Loucy (cell line): ENCODE results near the gene TEX261.

Experiments used
- H2AFZ ChIP-seq: fragments of 200-600 bp; sonication (generic); 2 replicates; pipeline ENCODE4 v1.6.0; 2016; ENCODE audit warnings: antibody characterized with exemption, mild to moderate bottlenecking, low read length, moderate library complexity
- H3F3A ChIP-seq: fragments of 200-600 bp; 2 replicates; pipeline ENCODE4 v1.6.0; 2016; ENCODE audit warnings: antibody characterized with exemption, low read depth, mild to moderate bottlenecking
- H3K27me3 ChIP-seq: fragments of 200-600 bp; sonication (generic); 2 replicates; pipeline ENCODE4 v1.6.1; 2014; ENCODE audit warnings: low read length, mild to moderate bottlenecking; ENCODE audit not compliant: insufficient read depth, poor library complexity, severe bottlenecking
- H3K36me3 ChIP-seq: fragments of 200-600 bp; sonication (generic); 2 replicates; pipeline ENCODE4 v1.6.1; 2016; ENCODE audit warnings: low read length; ENCODE audit not compliant: insufficient read depth
- H3K4me1 ChIP-seq: fragments of 200-600 bp; sonication (generic); 2 replicates; pipeline ENCODE4 v1.5.1; 2014; ENCODE audit warnings: low read length, mild to moderate bottlenecking; ENCODE audit not compliant: insufficient read depth, poor library complexity, severe bottlenecking
- H3K4me2 ChIP-seq: fragments of 200-600 bp; sonication (generic); 2 replicates; pipeline ENCODE4 v1.6.0; 2014; ENCODE audit warnings: antibody characterized with exemption, low read length, low read depth, mild to moderate bottlenecking; ENCODE audit not compliant: poor library complexity, severe bottlenecking
- H3K4me3 ChIP-seq: fragments of 200-600 bp; sonication (generic); 2 replicates; pipeline ENCODE4 v1.5.1; 2014; ENCODE audit warnings: low read length, mild to moderate bottlenecking, mixed read lengths; ENCODE audit not compliant: poor library complexity, severe bottlenecking
- H3K79me2 ChIP-seq: fragments of 200-600 bp; sonication (generic); 2 replicates; pipeline ENCODE4 v1.6.1; 2014; ENCODE audit warnings: low read length; ENCODE audit not compliant: insufficient read depth
- H3K9ac ChIP-seq: fragments of 200-600 bp; sonication (generic); 2 replicates; pipeline ENCODE4 v1.6.0; 2014; ENCODE audit warnings: mild to moderate bottlenecking, low read depth, low read length, moderate library complexity; ENCODE audit not compliant: poor library complexity, severe bottlenecking
- H3K9me2 ChIP-seq: fragments of 200-600 bp; sonication (generic); replicated peaks from 2 replicates; pipeline ENCODE4 v1.6.1; 2016; ENCODE audit warnings: low read depth, low read length, mixed read lengths
- H3K9me3 ChIP-seq: fragments of 200-600 bp; sonication (generic); 2 replicates; pipeline ENCODE4 v1.6.1; 2014; ENCODE audit warnings: mild to moderate bottlenecking, antibody characterized with exemption, low read length, low read depth; ENCODE audit not compliant: insufficient read depth
- H4K20me1 ChIP-seq: fragments of 200-600 bp; sonication (generic); 2 replicates; pipeline ENCODE4 v1.6.0; 2014; ENCODE audit warnings: antibody characterized with exemption, low read length, mild to moderate bottlenecking; ENCODE audit not compliant: insufficient read depth, poor library complexity, severe bottlenecking
- EZH2phosphoT487 ChIP-seq: fragments of 200-600 bp; IDR thresholded peaks from 2 replicates; pipeline ENCODE4 v1.6.1; 2018; ENCODE audit warnings: antibody characterized with exemption, mild to moderate bottlenecking, moderate library complexity, borderline replicate concordance
- TF ChIP-seq, protein P1 (sequence below): fragments of 200-600 bp; sonication (generic); conservative IDR thresholded peaks from 2 replicates; pipeline ENCODE4 v1.5.1; 2014; ENCODE audit warnings: mild to moderate bottlenecking, antibody characterized with exemption, low read length

TEX261 gene

DNA sequence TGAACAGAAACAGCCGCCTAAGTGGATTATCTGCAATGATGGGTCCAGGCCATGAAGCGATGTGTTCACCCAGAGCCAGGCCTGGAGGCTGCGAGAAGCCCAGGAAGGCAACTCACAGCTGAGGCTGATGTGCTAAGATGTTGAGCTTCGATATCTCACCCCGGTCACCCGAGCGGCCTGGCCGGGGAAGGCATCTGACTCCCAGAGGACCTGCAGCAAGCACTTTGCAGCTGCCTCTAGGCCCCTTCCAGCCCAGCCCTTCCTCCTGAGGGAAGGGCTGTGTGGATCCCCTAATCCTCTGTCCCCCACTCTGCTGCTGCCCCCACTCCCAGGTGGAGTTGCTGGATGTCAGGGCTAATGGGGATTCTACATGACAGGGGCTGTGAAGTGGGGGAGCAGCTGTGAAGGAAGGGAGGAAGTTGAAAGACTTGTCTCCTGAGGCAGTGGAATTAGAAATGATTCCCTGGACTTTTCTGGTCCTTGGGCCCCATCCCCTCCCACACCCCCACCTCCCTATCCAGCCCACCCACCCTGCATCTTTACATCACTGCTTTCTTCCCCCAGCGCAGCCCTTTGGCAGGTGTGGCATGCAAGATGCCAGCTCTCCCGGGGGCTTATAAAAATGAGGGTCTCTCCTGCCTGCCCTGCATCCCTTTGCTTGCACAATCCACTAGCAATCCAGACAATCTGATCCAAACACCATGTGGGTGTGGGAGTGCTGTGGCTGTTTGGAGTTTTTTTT, 54.7 kb downstream of the TEX261 start:
- Histone ChIP-seq H3F3A (no peaks in the 10 kb centered on the region), H3K4me2 (no peak overlapping the region), H3K4me3 (no peak overlapping the region), H3K27me3 (no peaks in the 10 kb centered on the region), H3K9me3 (no peaks in the 10 kb centered on the region), H3K4me1 (no peaks in the 10 kb centered on the region), H4K20me1 (no peaks in the 10 kb centered on the region), H3K9ac (no peak overlapping the region), H3K36me3 (no peaks in the 10 kb centered on the region), H2AFZ (no peak overlapping the region), H3K79me2 (no peaks in the 10 kb centered on the region), H3K9me2 (no peaks in the 10 kb centered on the region)
- TF ChIP-seq, protein P1, sequence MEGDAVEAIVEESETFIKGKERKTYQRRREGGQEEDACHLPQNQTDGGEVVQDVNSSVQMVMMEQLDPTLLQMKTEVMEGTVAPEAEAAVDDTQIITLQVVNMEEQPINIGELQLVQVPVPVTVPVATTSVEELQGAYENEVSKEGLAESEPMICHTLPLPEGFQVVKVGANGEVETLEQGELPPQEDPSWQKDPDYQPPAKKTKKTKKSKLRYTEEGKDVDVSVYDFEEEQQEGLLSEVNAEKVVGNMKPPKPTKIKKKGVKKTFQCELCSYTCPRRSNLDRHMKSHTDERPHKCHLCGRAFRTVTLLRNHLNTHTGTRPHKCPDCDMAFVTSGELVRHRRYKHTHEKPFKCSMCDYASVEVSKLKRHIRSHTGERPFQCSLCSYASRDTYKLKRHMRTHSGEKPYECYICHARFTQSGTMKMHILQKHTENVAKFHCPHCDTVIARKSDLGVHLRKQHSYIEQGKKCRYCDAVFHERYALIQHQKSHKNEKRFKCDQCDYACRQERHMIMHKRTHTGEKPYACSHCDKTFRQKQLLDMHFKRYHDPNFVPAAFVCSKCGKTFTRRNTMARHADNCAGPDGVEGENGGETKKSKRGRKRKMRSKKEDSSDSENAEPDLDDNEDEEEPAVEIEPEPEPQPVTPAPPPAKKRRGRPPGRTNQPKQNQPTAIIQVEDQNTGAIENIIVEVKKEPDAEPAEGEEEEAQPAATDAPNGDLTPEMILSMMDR = no peak
- TF ChIP-seq EZH2phosphoT487 = no peak

DNA sequence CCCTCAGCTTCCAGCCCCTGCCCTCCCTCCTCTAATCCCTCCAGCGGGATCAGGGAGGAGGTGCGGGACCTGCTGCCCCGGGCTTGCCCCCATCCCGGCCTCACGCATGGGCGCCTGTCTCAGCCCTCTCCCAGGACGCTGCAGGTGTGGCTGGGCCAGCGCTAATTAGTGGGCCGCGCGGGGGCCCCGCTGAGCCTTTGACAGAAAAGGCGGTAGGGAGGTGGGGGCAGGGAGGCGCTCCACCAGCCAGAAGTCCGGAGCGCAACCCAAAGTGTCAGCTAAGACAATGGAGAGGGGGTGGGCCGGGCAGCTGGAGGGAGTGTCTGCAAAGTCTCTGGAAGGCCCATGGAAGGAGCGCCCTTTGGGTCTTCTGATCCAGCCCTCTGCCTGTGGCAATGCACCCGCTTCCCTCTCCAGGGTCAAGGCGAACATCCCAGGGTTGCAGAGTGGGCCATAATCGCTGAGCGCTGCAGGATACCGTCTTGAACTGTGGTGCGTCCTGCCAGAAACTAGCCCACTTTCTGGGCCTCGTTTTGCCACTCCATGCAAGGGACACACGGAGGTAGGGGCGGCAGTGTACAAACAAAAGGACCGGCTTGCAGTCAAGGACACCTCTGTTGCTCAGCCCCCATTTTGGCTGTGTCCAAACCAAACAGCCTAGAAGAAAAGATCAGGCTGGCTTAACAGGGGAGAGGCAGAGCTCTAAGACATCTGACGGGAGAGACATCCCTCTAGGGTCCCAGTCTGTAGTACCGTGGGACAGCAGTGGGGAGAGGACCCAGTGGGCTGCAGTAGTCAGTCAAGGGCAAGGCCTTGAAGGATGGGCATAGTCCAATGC, 55.5 kb downstream of the TEX261 start:
- Histone ChIP-seq H3K4me2 (no peak overlapping the region), H3K36me3 (no peaks in the 10 kb centered on the region), H3K9me3 (no peaks in the 10 kb centered on the region), H2AFZ (no peak overlapping the region), H4K20me1 (no peaks in the 10 kb centered on the region), H3K4me3 (no peak overlapping the region), H3K4me1 (no peaks in the 10 kb centered on the region), H3K9ac (no peak overlapping the region), H3K79me2 (no peaks in the 10 kb centered on the region), H3F3A (no peaks in the 10 kb centered on the region), H3K9me2 (no peaks in the 10 kb centered on the region), H3K27me3 (no peaks in the 10 kb centered on the region)
- no peak for TF ChIP-seq EZH2phosphoT487
- TF ChIP-seq, protein P1 = no peak

GRCh38 chr2:70938586-70938950, 56.1 kb downstream of the TEX261 start:
- Histone ChIP-seq H4K20me1 (no peaks in the 10 kb centered on the region), H3K4me3 (no peak overlapping the region), H3K27me3 (no peaks in the 10 kb centered on the region), H3K79me2 (no peaks in the 10 kb centered on the region), H3K4me2 (no peak overlapping the region), H3F3A (no peaks in the 10 kb centered on the region), H3K9me2 (no peaks in the 10 kb centered on the region), H2AFZ (no peak overlapping the region), H3K9me3 (no peaks in the 10 kb centered on the region), H3K36me3 (no peaks in the 10 kb centered on the region), H3K9ac (no peak overlapping the region), H3K4me1 (no peaks in the 10 kb centered on the region)
- TF ChIP-seq, protein P1 = no peak
- no peak for TF ChIP-seq EZH2phosphoT487
